HG03521 (cell line): ENCODE data around the gene SERINC4.
"Not testable (repeated sequence)": the region's sequence is repeated elsewhere in the genome, so short reads cannot be mapped to it uniquely, and the experiment has no call there.

ENCODE experiments used
- ATAC-seq: cut with Tn5 transposase; IDR thresholded peaks from one replicate; pipeline ENCODE4 v1.9.1; 2021; ENCODE audit warnings: mild to moderate bottlenecking, moderate library complexity; ENCODE audit not compliant: unreplicated experiment

The SERINC4 gene

DNA sequence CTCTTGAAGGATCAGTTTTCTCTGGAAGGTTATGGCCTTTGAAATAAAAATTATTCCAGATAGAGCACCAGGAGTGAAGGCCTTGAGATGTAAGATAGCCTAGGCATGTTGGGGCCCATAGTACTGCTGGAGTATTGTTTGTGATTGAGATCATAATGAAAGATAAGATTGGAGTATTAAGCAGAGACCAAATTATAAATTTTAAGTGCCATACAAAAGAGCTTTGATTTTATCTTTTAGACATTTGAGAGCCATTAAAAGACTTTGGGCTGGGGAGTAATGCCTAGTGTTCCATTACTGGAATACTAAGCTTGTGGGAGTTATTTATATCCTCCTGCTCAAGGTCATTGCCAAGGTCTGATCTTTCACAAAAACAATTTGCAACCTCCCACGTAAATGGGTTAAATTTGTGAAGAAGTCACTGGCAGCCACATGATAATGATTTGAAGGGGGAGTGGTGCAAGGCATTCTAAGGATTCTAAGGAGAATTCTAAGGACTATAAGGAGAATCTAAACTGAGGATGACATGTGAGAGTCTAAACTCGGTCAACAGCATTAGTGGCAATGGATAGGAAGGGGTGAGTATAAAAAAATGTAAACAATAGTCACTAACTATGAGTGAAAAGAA is 36.1 kb downstream of the SERINC4 start:
- no peak for ATAC-seq

DNA sequence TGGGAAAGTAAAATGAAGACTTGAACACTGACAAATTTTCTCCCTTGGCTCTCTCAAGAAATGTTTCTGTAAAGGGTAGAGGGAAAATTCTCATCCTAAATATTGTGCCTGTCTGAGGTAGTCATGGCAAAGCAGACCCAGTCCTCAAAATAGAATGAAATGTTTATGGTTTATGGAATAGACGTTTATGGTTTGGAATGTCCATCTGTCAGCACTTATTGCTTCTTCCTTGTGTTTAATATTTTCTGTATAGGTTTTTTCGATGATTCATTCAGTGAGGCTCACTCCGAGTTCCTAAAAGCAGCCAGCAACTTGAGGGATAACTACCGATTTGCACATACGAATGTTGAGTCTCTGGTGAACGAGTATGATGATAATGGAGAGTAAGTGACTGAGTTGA is 37.2 kb downstream of the SERINC4 start:
- no peak for ATAC-seq

DNA sequence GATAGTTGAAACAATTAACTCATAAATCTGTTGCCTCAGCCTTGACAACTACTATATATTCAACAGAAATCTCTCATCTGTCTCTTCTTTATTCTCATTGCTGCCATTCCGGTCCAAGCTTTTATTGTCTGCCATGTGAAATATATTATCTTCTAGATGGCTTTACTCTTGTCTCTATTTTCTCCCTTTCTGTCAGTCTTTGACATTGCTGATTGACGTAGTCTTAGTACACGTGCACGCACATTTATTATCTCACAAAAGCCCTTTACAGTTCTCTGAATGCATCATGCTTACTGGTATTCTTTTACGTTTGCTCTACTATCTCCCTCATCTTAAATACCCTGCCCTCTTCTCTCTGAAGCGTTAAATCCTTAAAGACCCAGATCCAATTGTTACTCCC is 48.1 kb downstream of the SERINC4 start:
- ATAC-seq: no peak

DNA sequence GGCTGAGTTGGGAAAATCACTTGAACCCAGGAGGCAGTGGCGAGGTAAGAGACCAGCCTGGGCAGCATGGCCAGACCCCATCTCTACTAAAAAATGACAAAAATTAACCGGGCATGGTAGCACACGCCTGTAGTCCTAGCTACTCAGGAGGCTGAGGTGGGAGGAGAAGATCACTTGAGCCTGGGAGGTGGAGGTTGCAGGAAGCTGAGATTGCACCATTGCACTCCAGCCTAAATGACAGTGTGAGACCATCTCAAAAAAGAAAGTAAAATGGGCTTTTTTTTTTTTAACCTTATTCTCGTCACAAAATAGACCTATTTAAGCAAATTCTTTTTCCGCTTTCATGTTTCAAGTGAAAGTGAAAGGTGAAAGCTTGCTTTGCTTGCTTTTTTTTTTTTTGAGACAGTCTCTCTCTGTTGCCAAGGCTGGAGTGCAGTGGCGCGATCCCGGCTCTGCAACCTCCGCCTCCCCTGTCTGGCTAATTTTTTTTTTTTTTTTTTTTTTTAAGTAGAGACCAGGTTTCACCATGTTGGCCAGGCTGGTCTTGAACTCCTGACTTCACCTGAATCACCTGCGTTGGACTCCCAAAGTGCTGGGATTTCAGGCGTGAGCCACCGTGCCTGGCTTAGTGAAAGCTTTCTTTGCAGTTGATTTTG is 50.2 kb downstream of the SERINC4 start:
- no peak for ATAC-seq

DNA sequence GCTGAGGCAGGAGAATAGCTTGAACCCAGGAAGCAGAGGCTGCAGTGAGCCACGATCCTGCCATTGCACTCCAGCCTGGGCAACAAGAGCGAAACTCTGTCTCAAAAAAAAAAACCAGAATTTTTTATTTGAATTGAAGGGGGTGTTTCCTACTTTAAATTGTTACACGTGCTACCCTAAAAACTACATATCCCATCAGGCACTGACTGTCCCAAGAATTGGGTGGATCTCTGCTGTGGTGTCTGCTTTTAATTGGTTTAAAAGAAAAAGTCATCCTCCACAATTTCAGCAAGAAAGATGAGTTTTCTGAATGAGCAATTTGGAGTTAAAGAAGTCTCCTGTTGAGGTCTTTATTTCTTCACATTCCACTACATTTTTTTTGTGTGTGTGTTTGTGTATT is 51.6 kb downstream of the SERINC4 start:
- no peak for ATAC-seq

DNA sequence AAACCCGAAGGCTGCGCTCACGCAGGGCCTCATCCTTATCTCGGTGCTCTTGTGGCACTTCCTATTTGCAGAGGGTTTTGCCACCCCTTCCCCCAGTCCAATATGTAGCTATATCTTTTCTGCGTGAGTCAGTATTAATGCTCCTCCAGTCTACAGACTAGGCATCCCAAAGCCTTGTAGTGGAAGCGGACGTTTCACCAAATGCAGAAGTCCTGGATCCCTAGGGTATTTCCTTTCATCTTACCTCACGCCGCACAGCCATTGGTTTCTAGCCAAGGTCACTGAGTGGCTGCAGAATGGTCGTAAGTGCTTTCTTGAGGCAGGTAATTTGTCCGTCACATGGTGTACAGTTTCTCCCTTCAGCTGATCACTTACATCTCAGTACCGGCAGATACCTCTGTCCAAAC is 53.1 kb downstream of the SERINC4 start:
- ATAC-seq: not testable (repeated sequence)

DNA sequence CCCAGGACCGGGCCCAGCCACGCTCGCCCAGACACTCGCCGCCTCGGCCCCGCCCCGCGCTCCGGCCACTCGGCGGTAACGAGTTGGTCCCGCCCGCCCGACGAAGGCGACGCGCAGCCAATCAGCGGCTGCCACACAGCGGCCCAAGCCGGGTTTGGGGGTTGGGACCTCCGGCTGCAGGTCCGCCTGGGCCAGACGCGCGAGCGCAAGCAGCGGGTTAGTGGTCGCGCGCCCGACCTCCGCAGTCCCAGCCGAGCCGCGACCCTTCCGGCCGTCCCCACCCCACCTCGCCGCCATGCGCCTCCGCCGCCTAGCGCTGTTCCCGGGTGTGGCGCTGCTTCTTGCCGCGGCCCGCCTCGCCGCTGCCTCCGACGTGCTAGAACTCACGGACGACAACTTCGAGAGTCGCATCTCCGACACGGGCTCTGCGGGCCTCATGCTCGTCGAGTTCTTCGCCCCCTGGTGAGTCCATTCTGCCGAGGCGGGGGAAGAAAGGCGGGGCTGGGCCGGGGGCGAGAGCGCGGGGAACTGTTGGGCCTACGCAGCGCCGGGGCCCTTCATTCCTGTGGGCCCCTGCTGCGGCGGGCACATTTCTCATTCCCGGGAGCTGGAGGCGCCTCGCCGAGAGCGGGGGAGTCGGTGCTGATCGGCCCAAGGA is 53.6 kb downstream of the SERINC4 start, which contains the start of gene PDIA3:
Gene PDIA3 (plus strand): TSS at position 194 of the 658 bp plus-strand sequence. CDS start 102 bp downstream, at position 296.
- peak; percentile 80 for ATAC-seq
